ENCODE measurements around the gene RTN4RL2.
A peak's percentile ranks its signal among the peaks of the same experiment; 100 is the strongest.

RTN4RL2 gene

GRCh38 chr11:57462597-57462996 is 2.3 kb downstream of the RTN4RL2 start:
- DNase-seq (ENCODE audit: low read depth in 2 of 2) = no peak

DNA sequence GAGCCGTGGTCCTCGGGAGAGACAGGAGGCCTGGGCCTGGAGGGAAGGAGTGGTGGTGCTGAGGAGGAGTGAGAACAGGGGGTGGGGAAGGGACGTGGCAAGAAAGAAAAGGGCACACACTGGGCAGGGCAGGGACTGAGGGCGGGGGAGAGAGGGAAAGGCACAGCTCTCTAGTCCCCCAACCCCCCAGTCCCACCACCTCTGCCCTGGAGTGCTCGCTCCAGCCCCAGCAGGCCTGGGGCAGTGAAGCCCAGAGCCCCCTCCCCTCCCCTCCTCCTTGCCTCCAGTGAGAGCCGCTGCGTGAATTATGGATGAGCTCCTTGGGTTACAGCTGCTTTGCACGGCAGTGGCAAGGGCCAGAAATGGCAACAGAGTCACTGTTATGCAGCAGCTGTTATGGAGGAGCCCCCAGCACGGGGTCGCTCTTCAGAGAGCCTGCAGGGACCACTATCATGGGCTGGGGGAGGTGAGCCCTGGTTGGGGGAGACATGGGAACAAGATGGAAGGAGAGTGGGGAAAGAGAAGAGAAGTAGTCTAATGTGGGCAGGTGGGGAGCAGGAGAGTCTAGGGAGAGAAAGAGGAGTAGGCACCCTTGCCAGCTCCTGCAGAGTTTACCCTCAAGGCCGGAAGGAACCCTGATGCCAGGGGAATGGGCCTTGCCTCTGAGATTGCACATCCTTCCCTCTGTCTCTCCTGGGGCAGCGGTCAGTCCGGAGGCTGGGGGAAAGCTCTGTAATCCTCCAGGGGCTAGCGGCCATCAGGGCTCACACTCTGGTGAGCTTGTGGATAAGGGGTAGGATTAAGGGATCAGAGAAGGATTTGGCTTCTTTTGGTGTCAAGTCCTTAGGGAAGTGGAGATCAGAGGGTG is 3.6 kb downstream of the RTN4RL2 start:
- DNase-seq (ENCODE audit: low read depth in 2 of 2) = no peak

GRCh38 chr11:57464539-57465181 is 4.3 kb downstream of the RTN4RL2 start:
- no peak for DNase-seq (ENCODE audit: low read depth in 2 of 2)

GRCh38 chr11:57466680-57467079 is 6.4 kb downstream of the RTN4RL2 start:
- no peak for DNase-seq (ENCODE audit: low read depth in 2 of 2)

DNA sequence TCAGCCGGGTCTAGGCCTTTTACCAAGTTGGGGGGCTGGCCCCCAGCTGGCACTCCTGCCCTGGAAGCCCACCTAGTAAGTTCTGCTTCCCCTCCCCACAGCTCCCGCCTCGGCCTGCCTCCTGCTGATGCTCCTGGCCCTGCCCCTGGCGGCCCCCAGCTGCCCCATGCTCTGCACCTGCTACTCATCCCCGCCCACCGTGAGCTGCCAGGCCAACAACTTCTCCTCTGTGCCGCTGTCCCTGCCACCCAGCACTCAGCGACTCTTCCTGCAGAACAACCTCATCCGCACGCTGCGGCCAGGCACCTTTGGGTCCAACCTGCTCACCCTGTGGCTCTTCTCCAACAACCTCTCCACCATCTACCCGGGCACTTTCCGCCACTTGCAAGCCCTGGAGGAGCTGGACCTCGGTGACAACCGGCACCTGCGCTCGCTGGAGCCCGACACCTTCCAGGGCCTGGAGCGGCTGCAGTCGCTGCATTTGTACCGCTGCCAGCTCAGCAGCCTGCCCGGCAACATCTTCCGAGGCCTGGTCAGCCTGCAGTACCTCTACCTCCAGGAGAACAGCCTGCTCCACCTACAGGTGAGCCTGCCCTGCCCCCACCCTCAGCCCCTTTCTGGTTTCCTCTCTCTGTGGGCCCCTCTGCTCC is 7.3 kb downstream of the RTN4RL2 start:
- DNase-seq (ENCODE audit: low read depth in 2 of 2) = no peak

GRCh38 chr11:57468276-57468675 is 7.9 kb downstream of the RTN4RL2 start:
- no peak for DNase-seq (ENCODE audit: low read depth in 2 of 2)

DNA sequence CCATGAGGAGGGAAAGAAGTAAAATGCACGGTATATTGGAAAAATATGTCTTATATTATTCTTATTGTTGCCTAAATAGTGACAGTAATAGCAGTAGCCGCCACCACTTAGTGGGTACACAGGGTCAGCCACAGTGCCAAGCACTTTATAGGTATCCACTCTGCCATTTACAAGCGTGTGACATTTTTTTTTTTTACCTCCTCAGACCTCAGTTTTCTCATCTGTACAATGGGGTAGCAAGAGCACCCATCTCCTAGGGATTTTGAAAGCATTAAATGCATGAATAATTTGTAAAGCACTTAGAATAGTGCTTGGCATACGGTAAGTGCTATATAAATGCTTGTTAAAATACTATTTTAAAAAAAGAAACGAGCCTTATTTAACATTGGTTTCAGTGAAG is 8.9 kb downstream of the RTN4RL2 start:
- DNase-seq (ENCODE audit: low read depth in 2 of 2) = no peak

- no peak for DNase-seq (ENCODE audit: low read depth in 2 of 2)
Observed at GRCh38 chr11:57471496-57471895, 11.2 kb downstream of the RTN4RL2 start.

DNA sequence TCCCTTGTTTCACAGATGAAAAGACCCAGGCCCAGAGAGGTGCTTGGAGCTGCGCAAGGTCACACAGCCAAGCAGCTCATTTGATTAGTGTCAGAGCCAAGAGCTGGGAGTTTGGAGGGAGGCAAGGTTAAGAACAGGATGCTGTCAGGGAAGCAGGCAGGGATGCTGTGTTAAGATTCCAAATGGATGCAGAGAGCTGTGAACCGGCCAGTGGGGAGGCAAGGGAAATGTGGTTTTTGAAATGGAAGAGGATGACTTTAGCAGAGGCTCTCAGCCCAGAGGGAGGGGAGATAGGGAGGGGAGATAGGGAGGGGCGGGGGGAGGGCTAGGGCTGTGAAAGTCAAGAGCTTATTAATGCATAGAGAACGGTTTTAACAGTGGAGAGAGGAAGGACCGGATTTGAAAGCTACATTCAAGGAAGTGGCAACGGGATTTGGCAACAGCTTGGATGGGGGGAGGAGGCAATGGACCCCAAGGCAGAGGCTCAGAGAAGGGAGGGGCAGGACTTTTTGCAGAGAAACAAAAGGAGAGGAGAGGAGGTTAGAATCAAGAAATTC is 13.0 kb downstream of the RTN4RL2 start:
- DNase-seq (ENCODE audit: low read depth in 2 of 2) = no peak

- no peak for DNase-seq (ENCODE audit: low read depth in 2 of 2)
Observed at GRCh38 chr11:57474017-57474802, 13.9 kb downstream of the RTN4RL2 start.

- DNase-seq (ENCODE audit: low read depth in 2 of 2) = no peak
Observed at GRCh38 chr11:57474803-57475115, 14.4 kb downstream of the RTN4RL2 start.

DNA sequence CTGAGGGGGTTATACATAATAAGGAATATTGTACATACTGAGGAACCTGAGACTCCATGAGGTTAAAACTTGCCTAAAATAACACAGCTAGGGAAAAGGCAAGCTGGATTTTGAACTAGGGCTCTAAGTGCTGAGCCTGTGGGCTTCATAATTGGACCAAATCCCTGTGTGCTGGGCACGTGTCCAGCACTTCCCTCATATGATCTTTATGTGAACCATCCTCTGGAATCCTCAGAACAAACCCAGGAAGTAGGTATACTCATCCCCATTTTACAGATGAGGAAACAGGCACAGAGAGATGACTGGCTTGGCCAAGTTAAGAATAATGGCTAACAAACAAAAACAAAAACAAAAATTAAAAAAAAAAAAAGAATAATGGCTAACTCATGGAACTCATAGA is 14.9 kb downstream of the RTN4RL2 start:
- no peak for DNase-seq (ENCODE audit: low read depth in 2 of 2)

DNA sequence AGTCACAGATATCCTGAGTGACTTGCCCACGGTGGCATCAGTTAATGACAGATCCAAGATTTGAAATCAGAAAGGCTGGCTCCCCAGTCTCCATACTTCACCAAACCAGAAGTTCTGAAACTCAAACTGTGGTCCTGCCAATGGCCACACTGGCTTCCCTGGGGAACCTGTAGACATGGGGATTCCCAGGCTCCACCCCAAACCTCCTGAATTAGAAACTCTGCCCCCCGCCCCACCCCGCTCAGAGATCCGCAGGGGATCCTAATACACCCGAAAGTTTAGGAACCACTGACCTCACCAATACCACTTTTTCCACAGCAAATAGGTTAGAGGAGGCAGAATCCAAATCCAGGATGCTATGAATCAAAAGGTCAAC is 15.3 kb downstream of the RTN4RL2 start:
- no peak for DNase-seq (ENCODE audit: low read depth in 2 of 2)

DNA sequence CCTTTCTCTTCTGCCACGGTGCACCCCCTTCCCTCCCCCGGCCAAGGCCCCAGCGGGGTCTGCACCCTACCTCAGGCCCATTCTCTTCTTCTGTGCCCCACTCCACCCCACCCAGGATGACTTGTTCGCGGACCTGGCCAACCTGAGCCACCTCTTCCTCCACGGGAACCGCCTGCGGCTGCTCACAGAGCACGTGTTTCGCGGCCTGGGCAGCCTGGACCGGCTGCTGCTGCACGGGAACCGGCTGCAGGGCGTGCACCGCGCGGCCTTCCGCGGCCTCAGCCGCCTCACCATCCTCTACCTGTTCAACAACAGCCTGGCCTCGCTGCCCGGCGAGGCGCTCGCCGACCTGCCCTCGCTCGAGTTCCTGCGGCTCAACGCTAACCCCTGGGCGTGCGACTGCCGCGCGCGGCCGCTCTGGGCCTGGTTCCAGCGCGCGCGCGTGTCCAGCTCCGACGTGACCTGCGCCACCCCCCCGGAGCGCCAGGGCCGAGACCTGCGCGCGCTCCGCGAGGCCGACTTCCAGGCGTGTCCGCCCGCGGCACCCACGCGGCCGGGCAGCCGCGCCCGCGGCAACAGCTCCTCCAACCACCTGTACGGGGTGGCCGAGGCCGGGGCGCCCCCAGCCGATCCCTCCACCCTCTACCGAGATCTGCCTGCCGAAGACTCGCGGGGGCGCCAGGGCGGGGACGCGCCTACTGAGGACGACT is 15.9 kb downstream of the RTN4RL2 start:
- DNase-seq (ENCODE audit: low read depth in 2 of 2) = no peak

GRCh38 chr11:57476757-57477506 is 16.6 kb downstream of the RTN4RL2 start:
- DNase-seq (ENCODE audit: low read depth in 2 of 2) = no peak

DNA sequence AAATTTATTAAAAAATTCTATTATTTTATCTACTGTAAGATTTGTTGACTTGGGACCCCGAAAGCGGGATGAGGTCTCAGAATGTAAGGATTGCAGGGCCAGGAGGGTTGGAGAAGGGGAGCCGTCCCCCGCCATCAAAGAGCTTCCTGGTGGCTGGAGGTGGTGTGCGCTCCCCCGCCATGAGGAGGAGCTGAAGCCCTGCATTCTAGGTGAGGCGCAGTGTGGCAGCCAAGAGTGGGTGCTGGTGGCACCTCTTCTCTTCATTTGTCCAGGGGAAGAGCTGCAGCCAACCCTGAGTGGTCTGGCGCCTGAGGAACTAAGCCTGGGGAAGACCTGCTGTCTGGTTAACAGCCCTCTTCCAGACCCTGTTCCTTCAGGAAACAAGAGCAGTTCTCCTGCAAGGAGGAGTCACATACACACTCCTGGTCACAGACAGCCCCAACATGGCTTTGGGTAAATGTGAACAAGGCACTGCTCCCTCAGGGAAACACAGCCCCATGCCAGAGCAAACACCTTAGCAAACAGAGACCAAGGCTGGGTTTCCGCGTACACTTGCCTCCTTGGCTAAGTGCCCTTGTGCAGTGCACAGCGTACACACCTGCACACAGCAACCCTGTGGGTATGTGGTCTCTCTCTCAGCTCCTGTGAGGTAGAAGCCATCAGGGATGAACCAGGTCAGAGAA is 17.3 kb downstream of the RTN4RL2 start:
- no peak for DNase-seq (ENCODE audit: low read depth in 2 of 2)

GRCh38 chr11:57479021-57479663 is 18.8 kb downstream of the RTN4RL2 start:
- no peak for DNase-seq (ENCODE audit: low read depth in 2 of 2)

DNA sequence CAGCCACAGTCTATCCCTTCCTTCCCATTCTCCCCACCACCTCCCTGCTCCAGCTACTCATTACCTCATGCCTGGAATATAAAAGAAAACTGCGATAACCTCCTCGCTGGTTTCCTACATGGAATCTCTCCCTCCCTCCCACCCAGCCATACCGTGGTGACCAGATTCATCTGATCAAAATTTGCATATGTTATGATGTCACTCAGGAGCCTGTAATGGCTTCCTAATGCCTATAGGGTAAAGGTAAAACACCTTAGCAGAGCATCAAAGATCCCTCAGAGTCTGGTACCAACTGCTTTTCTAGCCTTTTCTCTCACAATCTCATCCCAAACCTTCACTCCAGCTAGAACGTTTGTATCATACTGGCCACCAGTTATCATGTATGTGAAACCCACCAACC is 19.6 kb downstream of the RTN4RL2 start:
- no peak for DNase-seq (ENCODE audit: low read depth in 2 of 2)

- DNase-seq (ENCODE audit: low read depth in 2 of 2) = peak in 1 of 2 donors; percentile 52
Observed at GRCh38 chr11:57480409-57481137, 20.2 kb downstream of the RTN4RL2 start.

All from stimulated activated CD4-positive, alpha-beta T cell treated with anti-CD3 and anti-CD28 coated beads, Interleukin-1b, Interleukin-23, amount 100 ng/mL, for 1 hour (primary cell).